ENCODE results near the gene NDRG2.

DNA sequence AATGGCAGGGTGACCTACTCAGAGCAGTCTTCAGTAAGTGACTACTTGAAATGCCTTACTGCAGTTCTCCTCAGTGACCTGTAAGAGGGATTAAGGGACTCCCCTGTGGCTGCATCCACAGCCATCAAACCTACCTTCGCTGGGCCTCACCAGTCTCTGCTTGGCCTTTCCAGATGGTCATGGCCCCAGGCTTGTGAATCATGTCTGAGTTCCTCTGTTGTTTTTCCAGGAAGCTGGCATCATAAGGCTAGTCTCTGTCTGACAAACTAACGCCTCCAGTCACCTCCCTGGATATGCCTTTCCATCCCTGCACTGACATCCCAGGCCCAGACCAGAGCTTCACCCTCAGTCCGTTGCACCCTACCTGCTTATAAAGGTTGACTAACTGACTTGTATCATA is 55.5 kb downstream of the NDRG2 start:
- TF ChIP-seq ZNF655 (CRISPR knock-in tag; IDR thresholded peaks at IDR 0.05) (no peak), CCAR2 (IDR thresholded peaks at IDR 0.05; ENCODE audit: low read depth, low read length) (no peak), ARHGAP35 (IDR thresholded peaks at IDR 0.05; ENCODE audit: partially characterized antibody) (no peak)

Data from K562 (cell line).